Anterior cingulate cortex (tissue), 58 donors: Measurements from ENCODE around the gene OR10AD1.
A peak's percentile ranks its signal among the peaks of the same experiment; 100 is the strongest.
"Not testable (repeated sequence)": the region's sequence is repeated elsewhere in the genome, so short reads cannot be mapped to it uniquely, and the experiment has no call there.

ENCODE experiments used
- DNase-seq, 58 donors: peaks; one replicate each; lab custom pipeline; 2025; lab: John Stamatoyannopoulos, UW

The OR10AD1 gene, protein sequence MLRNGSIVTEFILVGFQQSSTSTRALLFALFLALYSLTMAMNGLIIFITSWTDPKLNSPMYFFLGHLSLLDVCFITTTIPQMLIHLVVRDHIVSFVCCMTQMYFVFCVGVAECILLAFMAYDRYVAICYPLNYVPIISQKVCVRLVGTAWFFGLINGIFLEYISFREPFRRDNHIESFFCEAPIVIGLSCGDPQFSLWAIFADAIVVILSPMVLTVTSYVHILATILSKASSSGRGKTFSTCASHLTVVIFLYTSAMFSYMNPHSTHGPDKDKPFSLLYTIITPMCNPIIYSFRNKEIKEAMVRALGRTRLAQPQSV

DNA sequence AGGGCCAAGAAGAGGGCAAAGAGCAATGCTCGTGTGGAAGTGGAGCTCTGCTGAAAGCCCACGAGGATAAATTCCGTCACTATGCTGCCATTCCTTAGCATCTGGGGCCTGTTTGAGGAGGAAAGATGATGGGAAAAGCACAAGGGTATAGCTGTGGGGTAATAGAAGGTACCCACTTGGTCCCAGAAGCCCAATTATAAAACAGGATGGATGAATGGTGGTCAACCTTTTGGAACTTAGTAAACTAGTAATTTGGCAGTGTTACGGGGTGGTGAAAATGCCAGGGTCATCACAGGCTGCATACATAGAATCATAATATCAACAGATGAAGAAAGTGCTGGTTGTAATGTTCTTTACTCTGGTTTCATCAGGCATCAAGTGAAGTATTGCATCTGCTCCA is at the start of gene OR10AD1:
Gene OR10AD1, minus strand, starts transcription at position 101 of the 400 bp plus-strand sequence. Its CDS starts 0 bp downstream, at position 101.
- DNase-seq = no peak

DNA sequence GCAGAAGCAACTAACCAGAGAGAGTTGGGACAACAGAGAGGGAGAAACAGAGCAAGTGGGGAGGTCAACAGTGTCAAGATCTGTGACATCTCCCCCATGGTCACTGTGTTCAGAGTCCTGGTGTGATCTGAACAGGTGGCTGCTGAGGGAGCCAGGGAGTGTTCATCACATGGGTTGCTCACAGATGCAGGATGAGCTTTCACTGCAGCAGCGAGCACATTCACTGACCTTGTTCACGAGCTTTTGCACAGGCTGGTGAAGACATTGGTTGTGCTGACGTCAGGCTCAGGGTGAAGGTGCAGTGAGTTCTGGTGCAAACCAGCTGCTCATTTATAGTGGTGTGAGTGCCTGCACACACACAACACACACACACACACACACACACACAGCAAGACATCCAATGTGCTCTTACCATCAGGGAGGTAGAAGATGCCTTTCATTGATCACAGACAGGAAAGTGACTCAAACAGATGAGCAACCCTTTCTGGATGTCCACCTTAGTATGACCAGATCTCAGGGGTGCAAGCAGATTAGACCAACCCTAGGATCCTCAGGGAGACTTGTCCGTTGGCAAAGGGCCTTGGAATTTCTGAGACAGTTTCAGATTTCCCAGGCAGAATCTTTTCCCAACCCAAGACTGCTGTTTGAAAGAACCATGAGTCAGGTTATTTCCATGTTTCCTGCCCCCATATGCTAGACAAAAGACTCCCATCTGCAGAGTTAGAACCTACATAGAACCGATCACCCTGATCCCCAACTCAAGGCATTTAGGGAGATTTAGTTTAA is 44.3 kb upstream of the OR10AD1 start:
- no peak for DNase-seq

DNA sequence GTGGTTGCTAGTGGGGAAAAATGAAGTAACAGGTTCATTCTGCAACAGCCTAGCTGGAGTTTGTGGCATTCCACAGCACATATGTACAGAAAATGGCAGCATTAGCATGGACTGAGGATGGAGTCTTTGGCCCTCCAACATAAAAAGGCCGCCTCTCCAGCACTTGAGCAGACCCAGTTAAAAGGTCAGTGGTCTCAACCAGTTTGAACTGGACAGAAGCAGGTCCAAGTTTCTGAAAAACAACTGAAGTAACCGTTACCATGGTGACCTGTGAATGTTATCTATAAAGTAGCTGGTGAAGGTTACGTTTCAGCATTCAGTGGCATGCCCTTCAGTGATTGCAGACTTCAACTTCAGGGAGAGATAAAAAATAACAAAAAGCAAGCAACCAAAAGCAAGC is 34.1 kb upstream of the OR10AD1 start:
- no peak for DNase-seq

DNA sequence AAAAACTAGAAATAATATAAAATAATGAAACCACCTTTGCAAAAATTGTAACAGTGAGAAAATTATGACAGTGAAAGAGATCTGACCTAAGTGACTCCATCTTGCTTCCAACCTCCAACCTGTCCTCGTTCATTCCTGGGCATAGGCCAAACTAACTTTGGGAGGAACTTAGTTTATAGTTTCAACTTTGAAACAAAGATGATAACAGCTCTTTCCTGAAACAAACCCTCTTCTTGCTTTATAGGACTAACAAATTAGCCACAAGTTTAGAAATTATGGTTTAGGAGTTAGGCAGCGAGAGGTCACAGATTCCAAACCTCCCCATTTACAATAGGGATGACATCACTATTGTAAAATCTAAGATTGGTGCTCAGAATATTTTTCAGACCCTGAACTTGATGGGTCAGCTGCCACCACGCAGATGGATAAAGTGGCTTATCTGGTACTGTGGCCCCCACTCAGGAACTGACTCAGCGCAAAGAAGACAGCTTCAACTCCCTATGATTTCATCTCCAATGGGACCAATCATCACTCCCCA is 32.8 kb upstream of the OR10AD1 start:
- DNase-seq = no peak

DNA sequence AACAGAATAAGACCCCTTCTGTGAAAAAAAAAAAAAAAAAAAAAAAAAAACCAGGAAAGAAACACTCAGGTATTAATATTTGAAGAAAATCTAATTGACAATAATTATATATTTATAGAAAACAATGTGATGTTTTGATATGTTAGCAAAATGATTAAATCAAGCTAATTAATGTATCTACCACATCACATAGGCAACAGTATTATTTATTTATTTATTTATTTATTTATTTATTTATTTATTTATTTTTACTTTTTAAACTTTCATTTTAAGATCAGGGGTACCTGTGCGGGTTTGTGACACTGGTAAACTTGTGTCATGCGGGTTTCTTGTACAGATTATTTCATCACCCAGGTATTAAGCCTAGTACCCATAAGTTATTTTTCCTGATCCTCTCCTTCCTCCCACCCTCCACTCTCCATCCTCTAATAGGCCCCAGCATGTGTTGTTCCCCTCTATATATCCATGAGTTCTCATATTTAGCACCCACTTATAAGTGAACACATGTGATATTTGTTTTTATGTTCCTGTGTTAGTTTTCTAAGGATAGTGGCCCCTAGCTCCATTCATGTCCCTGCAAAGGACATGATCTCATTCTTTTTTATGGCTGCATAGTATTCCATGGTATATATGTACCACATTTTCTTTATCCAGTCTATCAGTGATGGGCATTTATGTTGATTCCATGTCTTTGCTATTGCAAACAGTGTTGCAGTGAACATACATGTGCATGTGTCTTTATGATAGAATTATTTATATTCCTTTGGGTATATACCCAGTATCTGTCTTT is 28.3 kb upstream of the OR10AD1 start:
- not testable (repeated sequence) for DNase-seq

DNA sequence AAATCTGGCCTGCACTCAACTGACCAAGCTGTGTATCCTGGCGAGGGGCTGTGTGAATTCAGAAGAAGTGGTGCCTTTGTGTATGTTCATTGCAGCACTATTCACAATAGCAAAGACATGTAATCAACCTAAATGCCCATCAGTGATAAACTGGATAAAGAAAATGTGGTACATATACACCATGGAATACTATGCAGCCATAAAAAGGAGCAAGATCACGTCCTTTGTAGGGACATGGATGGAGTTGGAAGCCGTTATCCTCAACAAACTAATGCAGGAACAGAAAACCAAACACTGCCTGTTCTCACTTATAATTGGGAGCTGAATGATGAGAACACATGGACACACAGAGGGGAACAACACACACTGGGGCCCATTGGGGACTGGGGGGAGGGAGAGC is 21.4 kb upstream of the OR10AD1 start:
- DNase-seq = not testable (repeated sequence)

DNA sequence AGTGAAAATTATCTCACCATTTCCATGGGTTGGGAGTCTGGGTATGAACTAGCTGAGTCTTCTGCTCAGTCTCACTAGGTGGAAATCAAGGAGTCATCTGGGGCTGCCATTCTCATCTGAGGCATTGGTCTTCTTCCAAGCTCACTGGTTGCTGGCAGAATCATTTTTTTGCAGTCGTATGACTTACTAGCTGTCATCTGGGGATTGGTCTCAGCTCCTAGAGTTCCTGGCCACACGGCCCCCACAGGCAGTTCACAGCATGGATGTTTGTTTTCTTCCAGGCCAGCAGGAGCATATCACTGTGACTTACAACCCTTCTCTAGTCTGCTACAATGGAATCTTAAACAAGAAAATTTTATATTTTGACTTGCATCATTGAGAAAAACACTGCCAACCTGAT is 18.6 kb upstream of the OR10AD1 start:
- no peak for DNase-seq

DNA sequence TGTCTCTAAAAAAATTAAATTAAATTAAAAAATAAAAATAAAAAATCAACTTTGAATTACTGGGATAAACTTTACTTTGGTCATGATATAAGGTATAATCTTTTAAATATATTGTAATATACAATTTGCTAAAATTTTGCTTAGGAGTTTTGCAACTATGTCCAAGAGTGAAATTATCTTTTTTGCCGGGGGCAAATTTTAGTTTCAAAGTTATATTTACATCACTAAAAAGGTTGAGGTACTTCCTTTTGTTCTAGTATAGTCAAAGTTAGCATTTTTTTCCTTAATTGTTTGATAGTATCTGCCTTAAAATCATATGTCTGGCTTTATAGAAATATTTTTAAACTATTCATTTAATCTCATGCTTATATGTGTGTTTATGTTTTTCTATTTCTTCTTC is 17.6 kb upstream of the OR10AD1 start:
- no peak for DNase-seq

DNA sequence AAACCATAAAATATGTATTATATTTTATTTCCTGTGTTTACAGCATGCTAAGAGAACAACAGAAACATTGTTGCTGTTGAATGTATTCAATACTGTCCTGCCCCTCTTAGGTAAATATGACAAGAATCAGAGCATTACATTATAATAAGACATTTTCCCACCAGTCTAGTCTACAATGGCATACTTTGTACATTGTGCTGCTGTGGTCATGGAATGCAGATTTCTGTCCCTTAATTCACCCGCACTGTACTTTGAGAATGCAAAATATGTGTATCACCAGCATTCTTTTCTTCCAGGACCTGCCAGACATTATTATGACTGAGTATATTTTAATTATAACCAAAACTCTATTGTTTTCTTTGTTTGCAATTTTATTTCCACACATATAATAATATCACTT is 16.5 kb upstream of the OR10AD1 start:
- no peak for DNase-seq

DNA sequence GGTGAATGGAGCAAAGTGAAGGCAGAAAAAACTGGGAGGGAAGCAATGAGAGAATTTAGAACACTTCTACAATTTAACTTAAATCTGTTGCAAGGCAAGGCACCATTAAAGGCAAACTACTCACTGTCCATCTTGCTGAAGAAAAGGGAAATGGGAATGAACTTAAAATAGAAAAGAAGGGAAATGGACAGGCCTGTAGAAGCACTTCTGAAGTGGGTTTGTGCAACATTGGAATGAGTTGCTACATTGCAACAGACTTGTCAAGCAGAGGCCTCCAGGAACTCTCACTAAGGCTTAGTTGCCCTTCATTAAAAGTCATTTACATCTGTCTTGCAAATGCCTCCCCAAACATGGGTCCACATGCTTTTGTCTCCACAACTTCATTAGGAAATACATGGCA is 13.7 kb upstream of the OR10AD1 start:
- DNase-seq = no peak

DNA sequence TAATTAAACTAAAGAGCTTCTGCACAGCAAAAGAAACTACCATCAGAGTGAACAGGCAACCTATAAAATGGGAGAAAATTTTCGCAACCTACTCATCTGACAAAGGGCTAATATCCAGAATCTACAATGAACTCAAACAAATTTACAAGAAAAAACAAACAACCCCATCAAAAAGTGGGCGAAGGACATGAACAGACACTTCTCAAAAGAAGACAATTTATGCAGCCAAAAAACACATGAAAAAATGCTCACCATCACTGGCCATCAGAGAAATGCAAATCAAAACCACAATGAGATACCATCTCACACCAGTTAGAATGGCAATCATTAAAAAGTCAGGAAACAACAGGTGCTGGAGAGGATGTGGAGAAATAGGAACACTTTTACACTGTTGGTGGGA is 6.4 kb upstream of the OR10AD1 start:
- not testable (repeated sequence) for DNase-seq

DNA sequence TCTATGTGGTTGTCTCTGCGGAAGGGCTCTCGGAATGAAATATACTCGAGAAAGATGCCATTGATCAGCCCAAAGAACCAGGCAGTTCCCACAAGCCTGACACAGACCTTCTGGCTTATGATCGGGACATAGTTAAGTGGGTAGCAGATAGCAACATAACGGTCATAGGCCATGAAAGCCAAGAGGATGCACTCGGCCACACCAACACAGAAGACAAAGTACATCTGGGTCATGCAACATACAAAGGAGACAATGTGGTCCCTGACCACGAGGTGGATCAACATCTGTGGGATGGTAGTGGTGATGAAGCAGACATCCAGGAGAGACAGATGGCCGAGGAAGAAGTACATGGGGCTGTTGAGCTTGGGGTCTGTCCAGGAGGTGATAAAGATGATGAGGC is 326 bp downstream of the OR10AD1 start:
- no peak for DNase-seq

DNA sequence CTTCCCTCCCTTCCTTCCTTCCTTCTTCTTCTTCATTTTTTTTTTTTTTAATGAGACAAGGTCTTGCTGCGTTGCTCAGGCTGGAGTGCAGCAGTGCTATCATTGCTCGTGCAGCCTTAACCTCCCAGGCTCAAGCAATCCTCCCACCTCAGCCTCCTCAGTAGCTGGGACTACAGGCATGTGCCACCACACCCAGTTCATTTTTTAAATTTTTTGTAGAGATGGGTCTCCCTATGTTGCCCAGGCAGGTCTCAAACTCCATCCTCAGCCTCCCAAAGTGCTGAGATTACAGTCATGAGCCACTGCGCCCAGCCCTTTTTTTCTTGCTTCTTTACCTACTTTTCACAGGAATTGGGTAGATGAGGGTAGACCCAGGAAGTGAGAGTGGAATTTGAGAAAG is 1.6 kb downstream of the OR10AD1 start:
- DNase-seq = no peak

DNA sequence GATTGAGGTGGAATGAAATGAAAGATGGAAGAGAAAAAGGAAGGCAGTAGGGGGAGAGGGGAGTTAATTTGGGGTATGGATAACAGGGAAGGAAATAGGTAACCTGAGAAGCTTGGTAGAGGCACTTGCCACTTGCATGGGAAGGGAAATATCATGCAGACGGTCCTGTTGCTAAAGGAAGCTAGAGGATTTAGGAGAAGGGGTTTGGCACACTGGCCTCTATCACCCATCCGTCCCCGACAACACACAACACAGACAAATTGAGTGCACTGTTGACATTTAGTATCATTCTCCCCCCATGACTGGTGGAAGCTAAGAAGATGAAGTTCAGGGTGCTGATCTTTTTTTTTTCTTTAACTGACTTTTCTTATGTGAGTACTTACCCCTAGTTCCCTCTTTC is 2.0 kb downstream of the OR10AD1 start:
- no peak for DNase-seq

DNA sequence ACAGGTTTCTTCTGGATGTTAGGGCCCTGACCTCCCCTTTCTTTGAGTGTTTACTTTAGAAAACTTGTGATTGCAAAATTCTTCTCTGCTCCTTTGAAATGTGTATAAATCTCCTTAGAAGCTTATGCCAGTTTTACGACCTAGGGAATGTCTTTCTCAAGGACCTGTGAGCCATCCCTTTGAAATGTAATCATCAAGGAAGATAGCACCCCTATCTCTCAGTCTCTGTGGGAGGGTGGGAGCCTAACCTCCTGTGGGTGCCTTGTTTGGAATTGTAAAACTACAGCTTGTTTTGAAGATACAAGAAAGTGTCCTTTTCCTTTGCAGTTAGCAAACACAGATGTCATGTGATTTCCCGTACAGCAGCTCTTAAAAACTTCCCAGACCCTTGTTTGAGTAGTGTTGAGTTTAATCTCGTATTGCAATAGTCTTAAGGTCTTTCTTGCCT is 3.3 kb downstream of the OR10AD1 start:
- DNase-seq = no peak

DNA sequence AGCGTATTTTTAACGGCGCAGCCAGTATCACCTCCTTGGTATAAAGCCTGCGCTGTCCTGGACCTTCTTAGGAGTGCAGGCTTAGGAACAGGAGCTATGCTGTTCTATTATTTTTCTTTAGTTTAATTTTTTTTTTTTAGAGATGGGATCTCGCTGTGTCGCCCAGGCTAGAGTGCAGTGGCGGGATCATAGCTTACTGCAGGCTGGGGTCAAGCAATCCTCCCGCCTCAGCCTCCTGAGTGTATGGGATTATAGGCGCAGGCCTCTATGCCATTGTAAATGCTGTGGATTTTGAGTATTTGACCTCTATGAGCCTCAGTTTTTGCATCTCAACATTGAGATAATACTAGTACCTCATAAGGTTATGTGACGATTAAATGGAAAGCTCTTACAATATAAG is 4.1 kb downstream of the OR10AD1 start:
- no peak for DNase-seq

DNA sequence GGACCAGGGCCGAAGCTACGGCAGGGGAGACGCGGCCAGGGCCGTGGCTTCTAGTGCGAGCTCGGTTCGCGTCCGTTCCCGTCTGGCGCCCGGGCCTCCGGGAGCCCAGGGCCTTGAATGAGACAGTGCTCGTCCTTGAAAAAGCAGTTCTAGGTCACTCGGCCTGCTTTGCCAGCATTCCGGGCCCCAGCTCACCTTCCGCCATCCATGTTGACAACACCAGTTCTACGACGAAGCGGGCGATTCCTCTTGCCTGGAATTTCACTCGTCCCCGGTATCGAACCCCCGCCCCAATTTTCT is 4.5 kb downstream of the OR10AD1 start:
- DNase-seq = peak in 13 of 58 donors; percentile 23 to 72 (median 53)

DNA sequence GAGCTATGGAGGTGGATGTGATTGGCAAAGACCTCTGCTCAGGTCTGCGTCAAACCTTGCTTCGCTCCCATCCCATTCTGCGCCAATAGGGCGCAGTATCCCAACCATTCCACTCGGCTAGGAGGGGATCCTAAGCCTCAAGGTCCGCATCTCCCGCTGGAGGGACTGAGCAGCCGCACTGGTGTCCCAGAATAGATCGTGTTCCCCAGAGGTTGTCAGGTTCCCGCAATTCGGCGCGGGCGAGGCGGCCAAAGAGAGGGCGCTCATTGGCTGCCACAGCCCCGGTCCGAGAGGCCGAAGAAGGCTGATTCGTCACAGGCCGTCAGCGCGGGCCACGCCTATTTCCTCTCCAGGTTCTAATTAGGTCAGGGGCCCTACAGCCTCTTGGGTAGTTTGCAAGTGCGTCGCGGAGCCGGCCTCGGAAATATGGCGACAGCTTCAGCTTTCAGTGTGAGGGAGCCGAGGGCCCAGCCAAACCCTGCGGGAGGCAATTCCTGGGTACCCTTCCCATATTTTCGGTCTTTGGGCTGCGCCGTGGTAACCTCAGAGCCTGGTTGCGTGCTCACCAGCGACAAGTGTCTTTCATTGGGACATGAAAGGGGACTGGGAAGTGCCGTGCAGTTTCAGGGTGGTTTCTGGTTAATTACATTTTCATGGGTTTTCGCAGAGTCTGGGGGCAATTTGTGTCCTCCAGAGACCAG is 5.0 kb downstream of the OR10AD1 start:
- DNase-seq = peak; percentile 64 to 97 (median 88)

DNA sequence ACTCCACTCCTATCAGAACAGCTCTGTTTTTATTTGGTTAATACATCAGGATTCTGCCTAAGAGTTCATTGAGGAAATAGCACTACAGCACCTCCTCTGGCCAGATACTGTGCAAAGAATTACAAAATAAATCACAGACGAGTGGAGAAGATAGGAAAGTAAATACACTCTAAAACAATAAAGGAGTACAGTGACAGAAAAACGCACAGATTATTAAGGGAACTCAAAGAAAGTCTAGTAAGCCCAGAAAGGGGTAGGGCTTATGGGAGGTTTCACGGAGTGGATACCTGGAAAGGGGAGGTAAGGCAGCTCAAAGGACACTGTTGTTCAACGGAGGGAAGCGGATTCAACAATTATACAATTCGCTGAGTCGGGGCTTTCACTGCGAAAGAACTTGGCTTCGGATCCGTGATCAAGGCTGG is 5.5 kb downstream of the OR10AD1 start:
- DNase-seq = peak in 2 of 58 donors; percentile 14 to 57

DNA sequence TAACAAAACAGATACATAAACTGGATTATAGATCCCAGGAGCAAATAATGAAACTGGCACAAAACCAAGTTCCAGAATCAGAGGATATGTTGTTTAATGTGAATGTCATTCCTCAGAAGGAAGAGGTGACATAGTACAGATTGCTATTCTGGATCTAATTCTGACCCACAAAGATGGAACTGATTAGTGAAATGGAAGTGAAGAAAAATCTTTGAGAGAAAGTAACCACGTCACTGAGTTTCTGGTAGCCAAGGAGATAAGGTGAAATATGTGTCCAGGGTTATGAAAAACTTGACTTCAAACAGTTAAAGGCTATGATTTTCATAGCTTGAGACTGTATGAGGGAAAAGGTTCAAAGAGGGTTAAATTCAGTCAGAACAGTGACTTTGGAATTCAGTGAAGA is 8.3 kb downstream of the OR10AD1 start:
- DNase-seq = no peak
